Smooth muscle cell (in vitro differentiated cells): ENCODE measurements around the gene NPLOC4. TPM values are rescaled to one million over a fixed set of nuclear protein-coding genes. Genes with fewer than 3 reads are reported as not detected.

Experiments used
- DNase-seq: peaks from one replicate; lab custom pipeline; 2025; ENCODE audit not compliant: unreplicated experiment; lab: John Stamatoyannopoulos, UW
- H2AFZ ChIP-seq: fragments of 200-600 bp; sonication (generic); 2 replicates; pipeline ENCODE4 v1.6.0; 2016; ENCODE audit warnings: antibody characterized with exemption, low read depth, mild to moderate bottlenecking
- H3F3A ChIP-seq: fragments of 200-600 bp; sonication (generic); 2 replicates; pipeline ENCODE4 v1.6.0; 2017; ENCODE audit warnings: antibody characterized with exemption, low read depth
- H3K27ac ChIP-seq: fragments of 200-600 bp; sonication (generic); 2 replicates; pipeline ENCODE4 v1.5.1; 2016; ENCODE audit warnings: low read depth, mild to moderate bottlenecking
- H3K27me3 ChIP-seq: fragments of 200-600 bp; sonication (generic); 2 replicates; pipeline ENCODE4 v1.6.1; 2016; ENCODE audit warnings: low read depth, mild to moderate bottlenecking
- H3K36me3 ChIP-seq: fragments of 200-600 bp; sonication (generic); 2 replicates; pipeline ENCODE4 v1.5.1; 2016; ENCODE audit warnings: low read depth
- H3K4me1 ChIP-seq: fragments of 200-600 bp; sonication (generic); 2 replicates; pipeline ENCODE4 v1.5.1; 2016; ENCODE audit warnings: low read depth
- H3K4me2 ChIP-seq: fragments of 200-600 bp; sonication (generic); 2 replicates; pipeline ENCODE4 v1.6.0; 2016; ENCODE audit warnings: mild to moderate bottlenecking
- H3K4me3 ChIP-seq: fragments of 200-600 bp; sonication (generic); 2 replicates; pipeline ENCODE4 v1.5.1; 2016; ENCODE audit warnings: mild to moderate bottlenecking
- H3K79me2 ChIP-seq: fragments of 200-600 bp; sonication (generic); 2 replicates; pipeline ENCODE4 v1.6.0; 2016; ENCODE audit warnings: low read depth, mild to moderate bottlenecking
- H3K9ac ChIP-seq: fragments of 200-600 bp; sonication (generic); 2 replicates; pipeline ENCODE4 v1.6.0; 2016; ENCODE audit warnings: low read depth
- H3K9me3 ChIP-seq: fragments of 200-600 bp; sonication (generic); replicated peaks from 2 replicates; pipeline ENCODE4 v1.5.1; 2016; ENCODE audit warnings: low read depth
- H4K20me1 ChIP-seq: fragments of 200-600 bp; sonication (generic); 2 replicates; pipeline ENCODE4 v1.6.0; 2016; ENCODE audit warnings: low read depth
- WGBS: methylation state at CpG from one replicate; pipeline ENCODE4 v1.1.7; 2016; ENCODE audit warnings: low lambda C conversion rate; 5-methylcytosine and 5-hydroxymethylcytosine counted together
- polyA plus RNA-seq: library from polyadenylated mRNA; unstranded; fragments of >200 nt; fragmentation: Nextera tagmentation; extraction: Ambion mirVana; gene quantifications from 2 replicates; pipeline ENCODE4 v1.2.1, GENCODE V29; 2016
- total RNA-seq: library from RNA; depleted of rRNA; stranded (reverse); fragments of >200 nt; gene quantifications from 2 replicates; pipeline ENCODE4 v1.2.3, GENCODE V29; 2014
- TF ChIP-seq, protein P1 (sequence below): fragments of 200-600 bp; sonication (generic); IDR thresholded peaks from 2 replicates; pipeline ENCODE4 v1.5.1; 2017; ENCODE audit warnings: borderline replicate concordance, mild to moderate bottlenecking, antibody characterized with exemption; ENCODE audit not compliant: insufficient read depth, poor library complexity, severe bottlenecking

Gene NPLOC4
- total and polyA plus RNA-seq, 2 experiments from 2014 or later: 58.1 to 60.9 TPM

DNA sequence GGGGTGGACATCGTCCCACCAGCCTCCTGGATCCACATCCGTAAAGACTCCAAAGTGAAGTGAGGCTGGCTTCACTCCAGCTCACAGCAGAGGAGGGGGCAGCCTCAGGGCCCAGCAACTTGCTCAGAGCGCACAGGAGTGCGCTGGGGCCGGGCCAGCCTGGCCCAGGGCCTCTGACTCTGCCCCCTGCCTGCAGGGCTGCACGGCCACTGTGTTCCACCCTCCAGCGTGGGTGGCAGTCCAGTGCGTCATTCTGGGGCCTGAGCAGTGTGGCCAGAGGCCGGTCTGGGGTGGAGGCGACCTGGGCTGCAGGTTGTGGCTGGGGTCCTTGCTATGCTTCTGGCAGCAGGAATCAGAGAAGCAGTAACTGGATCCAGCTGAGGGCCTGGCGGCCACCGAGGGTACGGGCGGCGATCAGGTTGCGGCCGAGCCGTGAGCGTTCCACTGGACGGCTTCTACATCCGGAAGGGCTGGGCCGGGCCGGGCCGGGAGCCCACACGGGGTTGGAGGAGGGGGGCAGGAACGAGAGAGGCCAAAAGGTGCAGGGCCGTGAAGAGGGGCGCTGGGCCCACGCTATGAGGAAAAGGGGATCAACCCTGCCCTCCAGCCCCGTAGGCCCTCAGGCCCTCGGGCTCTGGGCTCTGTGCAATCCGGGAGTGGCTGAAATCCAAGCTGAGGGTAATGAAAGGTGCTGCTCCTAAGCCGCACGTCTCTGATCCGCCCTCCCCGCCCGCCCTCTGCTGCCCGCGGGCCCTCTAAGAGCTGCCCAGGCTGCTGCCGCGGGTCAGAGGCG, 109.1 kb downstream of the NPLOC4 start, which contains the start of gene FSCN2:
Gene FSCN2 (plus strand): TSS at position 787 of the 793 bp plus-strand sequence. CDS start 155 bp downstream, outside the sequence.
- no peaks in the 10 kb centered on the region for H3K36me3 ChIP-seq
- TF ChIP-seq, protein P1, sequence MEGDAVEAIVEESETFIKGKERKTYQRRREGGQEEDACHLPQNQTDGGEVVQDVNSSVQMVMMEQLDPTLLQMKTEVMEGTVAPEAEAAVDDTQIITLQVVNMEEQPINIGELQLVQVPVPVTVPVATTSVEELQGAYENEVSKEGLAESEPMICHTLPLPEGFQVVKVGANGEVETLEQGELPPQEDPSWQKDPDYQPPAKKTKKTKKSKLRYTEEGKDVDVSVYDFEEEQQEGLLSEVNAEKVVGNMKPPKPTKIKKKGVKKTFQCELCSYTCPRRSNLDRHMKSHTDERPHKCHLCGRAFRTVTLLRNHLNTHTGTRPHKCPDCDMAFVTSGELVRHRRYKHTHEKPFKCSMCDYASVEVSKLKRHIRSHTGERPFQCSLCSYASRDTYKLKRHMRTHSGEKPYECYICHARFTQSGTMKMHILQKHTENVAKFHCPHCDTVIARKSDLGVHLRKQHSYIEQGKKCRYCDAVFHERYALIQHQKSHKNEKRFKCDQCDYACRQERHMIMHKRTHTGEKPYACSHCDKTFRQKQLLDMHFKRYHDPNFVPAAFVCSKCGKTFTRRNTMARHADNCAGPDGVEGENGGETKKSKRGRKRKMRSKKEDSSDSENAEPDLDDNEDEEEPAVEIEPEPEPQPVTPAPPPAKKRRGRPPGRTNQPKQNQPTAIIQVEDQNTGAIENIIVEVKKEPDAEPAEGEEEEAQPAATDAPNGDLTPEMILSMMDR: no peak

DNA sequence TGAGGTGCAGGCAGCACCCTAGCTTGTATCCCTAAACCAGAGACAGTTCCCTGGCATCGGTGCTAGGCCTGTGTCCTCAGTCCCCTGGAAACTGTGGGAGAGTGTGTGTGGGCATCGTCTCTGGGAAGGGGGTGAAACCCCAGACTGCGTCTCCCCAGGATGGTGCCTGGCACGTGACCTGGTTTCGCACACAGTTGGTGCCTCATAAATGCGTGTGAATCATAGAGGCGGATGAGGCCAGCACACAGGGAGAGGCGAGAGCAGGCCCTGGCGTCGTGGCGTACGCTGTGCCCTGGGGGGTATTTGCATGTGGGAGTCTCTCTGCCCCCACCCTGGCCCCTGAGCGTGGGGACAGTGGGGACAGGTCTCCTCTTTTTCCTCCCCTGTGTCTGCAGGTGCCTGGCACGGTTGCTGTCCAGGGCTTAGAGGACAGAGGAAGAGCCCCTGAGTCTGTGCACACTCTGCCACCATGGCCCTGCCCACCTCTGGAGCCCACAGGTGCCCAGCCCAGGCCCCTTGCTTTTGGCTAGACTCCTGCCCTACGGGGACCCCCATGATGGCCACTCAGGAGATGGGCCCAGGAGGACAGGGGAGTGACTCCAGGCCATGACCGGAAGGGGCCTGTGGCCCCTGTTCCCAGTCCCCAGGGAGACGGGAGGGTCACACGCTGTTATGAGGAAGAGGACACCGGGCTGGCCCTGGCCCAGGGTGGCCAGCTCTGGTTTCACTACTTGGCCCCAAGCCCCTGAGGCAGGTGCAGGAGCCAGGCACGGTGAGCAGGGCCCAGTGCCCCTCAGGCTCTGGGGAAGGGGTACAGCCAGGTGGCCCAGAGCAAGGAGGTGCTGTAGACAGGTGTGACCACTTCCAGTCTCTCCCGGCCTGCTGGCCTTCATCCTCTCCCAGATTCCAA, 110.0 kb downstream of the NPLOC4 start:
- Histone ChIP-seq H3K4me3 (no peak overlapping the region), H3K9me3 (no peaks in the 10 kb centered on the region), H3K4me2 (no peak overlapping the region), H3K79me2 (no peaks in the 10 kb centered on the region), H3K36me3 (no peaks in the 10 kb centered on the region), H3K27ac (no peak overlapping the region), H3K27me3 (no peaks in the 10 kb centered on the region), H2AFZ (no peak overlapping the region), H4K20me1 (peaks cover 13% of the 10 kb centered on the region), H3K9ac (no peak overlapping the region), H3F3A (no peaks in the 10 kb centered on the region), H3K4me1 (no peaks in the 10 kb centered on the region)
- WGBS: 94% methylated on average over 21 of the region's 21 CpGs
- no peak for DNase-seq
- TF ChIP-seq, protein P1: no peak

More for the DNA sequence above, 109.1 kb downstream of the NPLOC4 start, which contains the start of gene FSCN2:
- H3K79me2 ChIP-seq: no peaks in the 10 kb centered on the region
- H3K9me3 ChIP-seq: no peaks in the 10 kb centered on the region
- DNase-seq: no peak
- no peak within 1 kb of the TSS for H3K4me2 ChIP-seq
- 89% methylated on average over 21 of the region's 42 CpGs for WGBS
- H3K27ac ChIP-seq: no peak within 1 kb of the TSS
- H3K27me3 ChIP-seq: no peaks in the 10 kb centered on the region
- no peak within 1 kb of the TSS for H3K4me3 ChIP-seq
- no peak within 1 kb of the TSS for H3K9ac ChIP-seq
- H4K20me1 ChIP-seq: peaks cover 9% of the 10 kb centered on the region
- H3F3A ChIP-seq: no peaks in the 10 kb centered on the region
- H2AFZ ChIP-seq: no peak within 1 kb of the TSS
- no peaks in the 10 kb centered on the region for H3K4me1 ChIP-seq

DNA sequence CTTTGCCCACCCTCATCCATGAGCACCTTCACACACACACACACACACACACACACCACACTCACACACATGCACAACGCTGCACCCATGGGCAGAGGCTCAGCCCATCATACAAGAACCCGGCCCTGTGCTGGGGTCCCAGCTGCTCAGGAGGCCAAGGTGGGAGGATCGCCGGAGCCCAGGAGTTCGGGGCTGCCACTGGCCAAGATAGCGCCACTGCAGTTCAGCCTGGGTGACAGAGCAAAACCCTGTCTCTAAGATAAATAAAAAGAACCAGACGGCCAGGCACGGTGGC, 112.1 kb downstream of the NPLOC4 start:
- TF ChIP-seq, protein P1: no peak
- no peak overlapping the region for H3K4me2 ChIP-seq
- DNase-seq: no peak
- H4K20me1 ChIP-seq: peaks cover 22% of the 10 kb centered on the region
- no peaks in the 10 kb centered on the region for H3F3A ChIP-seq
- WGBS: 93% methylated on average over 8 of the region's 8 CpGs
- no peaks in the 10 kb centered on the region for H3K27me3 ChIP-seq
- H3K36me3 ChIP-seq: no peaks in the 10 kb centered on the region
- H3K79me2 ChIP-seq: no peaks in the 10 kb centered on the region
- no peak overlapping the region for H3K27ac ChIP-seq
- peaks cover under 1% of the 10 kb centered on the region for H3K4me1 ChIP-seq
- no peak overlapping the region for H3K4me3 ChIP-seq
- no peak overlapping the region for H2AFZ ChIP-seq
- H3K9me3 ChIP-seq: no peaks in the 10 kb centered on the region
- H3K9ac ChIP-seq: no peak overlapping the region
